Spleen (tissue), 7 donors: Measurements from ENCODE around the gene STOML2.

ENCODE experiments used
- POLR2A ChIP-seq, 3 donors: fragments of 450-650 bp; IDR thresholded peaks; one replicate each; pipeline ENCODE4 v1.5.1; 2017; ENCODE audit warnings: antibody characterized with exemption in 3 of 3, mild to moderate bottlenecking in 1 of 3
- POLR2AphosphoS5 ChIP-seq, 3 donors: sonication (generic); formaldehyde crosslinking; IDR thresholded peaks; one replicate each; pipeline ENCODE4 v1.5.1; 2017; ENCODE audit warnings: antibody characterized with exemption in 3 of 3
- TF ChIP-seq, protein P1 (sequence below), 11 experiments: fragments of 200-600 bp in 7 of 11; fragments of 450-650 bp in 4 of 11; sonication (generic) in 4 of 11; IDR thresholded peaks in 8 of 11; conservative IDR thresholded peaks in 3 of 11; 1 replicate in 7 of 11; 2 replicates in 4 of 11; pipeline versions ENCODE4 v1.4.0 to v1.8.0; 2016 to 2021; ENCODE audit warnings: antibody characterized with exemption in 11 of 11, inconsistent platforms in 4 of 11, mild to moderate bottlenecking in 1 of 11
- donor health status: DM: no; HTN: no; CAD: no; lungs with moderate emphysema.
- donor health status: DM: no; HTN: no; CAD: no.
- donor health status: DM: no; HTN: no; CAD: no.

DNA sequence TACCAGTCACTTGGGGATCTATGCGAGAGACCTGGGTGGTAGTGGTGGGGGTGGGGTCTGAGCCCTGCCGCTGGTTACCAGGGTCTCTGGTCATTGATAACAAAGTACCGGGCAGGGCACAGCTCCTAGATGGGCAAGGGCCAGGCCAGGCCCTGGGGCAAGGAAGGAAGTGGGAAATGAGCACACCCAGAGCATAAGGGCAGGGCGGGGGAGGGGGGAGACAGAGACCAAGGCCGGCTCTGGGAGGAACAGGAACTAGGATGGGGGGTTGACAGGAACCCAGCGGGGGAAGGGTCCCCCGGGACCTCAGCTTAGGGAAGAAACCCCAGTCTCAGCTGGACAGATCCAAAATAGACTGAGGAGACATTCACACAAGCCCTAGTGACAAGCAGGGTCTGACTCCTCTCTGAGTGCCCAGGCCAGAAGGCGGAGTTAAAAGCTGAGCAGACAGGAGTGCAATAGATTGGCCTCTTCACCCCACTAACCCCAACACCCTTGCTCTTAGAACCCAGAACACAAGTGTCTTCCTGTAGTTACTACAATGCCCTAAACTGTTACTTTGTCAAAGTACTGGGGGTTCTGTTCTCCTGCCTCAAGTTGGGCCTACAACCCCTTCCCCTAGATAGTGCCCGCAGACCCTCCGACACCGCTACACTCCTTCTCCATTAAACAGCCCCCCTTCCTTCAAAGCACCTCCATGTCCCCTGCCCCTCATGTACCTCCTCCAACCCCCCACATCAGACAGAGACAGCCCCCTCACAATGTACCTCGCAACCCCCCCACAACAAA lies 12.1 kb upstream of the STOML2 start:
- peak; percentile 38 to 69 (median 60) for TF ChIP-seq POLR2AphosphoS5 (IDR thresholded peaks at IDR 0.05)
- TF ChIP-seq, protein P1, sequence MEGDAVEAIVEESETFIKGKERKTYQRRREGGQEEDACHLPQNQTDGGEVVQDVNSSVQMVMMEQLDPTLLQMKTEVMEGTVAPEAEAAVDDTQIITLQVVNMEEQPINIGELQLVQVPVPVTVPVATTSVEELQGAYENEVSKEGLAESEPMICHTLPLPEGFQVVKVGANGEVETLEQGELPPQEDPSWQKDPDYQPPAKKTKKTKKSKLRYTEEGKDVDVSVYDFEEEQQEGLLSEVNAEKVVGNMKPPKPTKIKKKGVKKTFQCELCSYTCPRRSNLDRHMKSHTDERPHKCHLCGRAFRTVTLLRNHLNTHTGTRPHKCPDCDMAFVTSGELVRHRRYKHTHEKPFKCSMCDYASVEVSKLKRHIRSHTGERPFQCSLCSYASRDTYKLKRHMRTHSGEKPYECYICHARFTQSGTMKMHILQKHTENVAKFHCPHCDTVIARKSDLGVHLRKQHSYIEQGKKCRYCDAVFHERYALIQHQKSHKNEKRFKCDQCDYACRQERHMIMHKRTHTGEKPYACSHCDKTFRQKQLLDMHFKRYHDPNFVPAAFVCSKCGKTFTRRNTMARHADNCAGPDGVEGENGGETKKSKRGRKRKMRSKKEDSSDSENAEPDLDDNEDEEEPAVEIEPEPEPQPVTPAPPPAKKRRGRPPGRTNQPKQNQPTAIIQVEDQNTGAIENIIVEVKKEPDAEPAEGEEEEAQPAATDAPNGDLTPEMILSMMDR (IDR thresholded peaks at IDR 0.05 in 8 of 11, conservative IDR thresholded peaks at IDR 0.05 in 3 of 11), result no peak
- TF ChIP-seq POLR2A (IDR thresholded peaks at IDR 0.05), result peak in 1 of 3 donors; percentile 15
